MCF 10A (cell line): Measurements from ENCODE around the gene IL23R. TPM values are rescaled to one million over a fixed set of nuclear protein-coding genes. Genes with fewer than 3 reads are reported as not detected.

Experiments
- BruUV-seq: library from RNA; stranded (reverse); fragments of 400-500 nt; replicated peaks from 2 replicates; lab custom pipeline; 2021; lab: Mats Ljungman, UMichigan
- CTCF ChIA-PET: fragments of 300-600 bp; sonication (Branson Sonifier 250); formaldehyde crosslinking; extraction: SDS; loops from one replicate; lab custom pipeline; 2021; ENCODE audit warnings: antibody characterized with exemption, inconsistent platforms; lab: Yijun Ruan, JAX
- POLR2A ChIA-PET: fragments of 300-600, 350-650 bp; sonication (Branson Sonifier 250); formaldehyde crosslinking; extraction: SDS; loops from one replicate; lab custom pipeline; 2020; ENCODE audit warnings: antibody characterized with exemption, inconsistent platforms; lab: Yijun Ruan, JAX
- DNase-seq: peaks from one replicate; pipeline ENCODE4 v3.0.0-alpha.2; 2018; ENCODE audit not compliant: unreplicated experiment
- H3K27ac Mint-ChIP-seq: one replicate; pipeline ENCODE4 v1.8.0; 2022; ENCODE audit warnings: mild to moderate bottlenecking, low read depth, mixed read lengths; ENCODE audit not compliant: unreplicated experiment
- H3K27me3 Mint-ChIP-seq: one replicate; pipeline ENCODE4 v1.8.0; 2022; ENCODE audit warnings: mixed read lengths; ENCODE audit not compliant: insufficient read depth, unreplicated experiment
- H3K36me3 Mint-ChIP-seq: one replicate; pipeline ENCODE4 v1.8.0; 2022; ENCODE audit warnings: mild to moderate bottlenecking, moderate library complexity, mixed read lengths; ENCODE audit not compliant: insufficient read depth, unreplicated experiment
- H3K4me1 Mint-ChIP-seq: one replicate; pipeline ENCODE4 v1.8.0; 2022; ENCODE audit warnings: mixed read lengths; ENCODE audit not compliant: insufficient read depth, unreplicated experiment
- H3K4me3 Mint-ChIP-seq: one replicate; pipeline ENCODE4 v1.8.0; 2022; ENCODE audit warnings: mild to moderate bottlenecking, moderate library complexity, mixed read lengths; ENCODE audit not compliant: unreplicated experiment
- H3K9me3 Mint-ChIP-seq: one replicate; pipeline ENCODE4 v1.8.0; 2022; ENCODE audit warnings: mixed read lengths; ENCODE audit not compliant: unreplicated experiment
- CTCF ChIP-seq: fragments of 200-600 bp; IDR thresholded peaks from one replicate; pipeline ENCODE4 v1.8.0; 2022; ENCODE audit warnings: antibody characterized with exemption, mild to moderate bottlenecking; ENCODE audit not compliant: unreplicated experiment
- intact Hi-C: fragments of 100-400 bp; cut with micrococcal nuclease; formaldehyde crosslinking; loops from 2 replicates; pipeline ENCODE4 v1.14.1; 2022
- total RNA-seq: library from RNA; stranded (reverse); gene quantifications from 2 replicates; pipeline ENCODE4 v1.2.3, GENCODE V29; 2022

IL23R gene
- total RNA-seq, 1 experiment from 2014 or later: not detected

GRCh38 chr1:67299296-67299695, 133.0 kb downstream of the IL23R start:
- no peak for TF ChIP-seq CTCF
- H3K4me3 Mint-ChIP-seq: no peak overlapping the region
- no peaks in the 10 kb centered on the region for H3K36me3 Mint-ChIP-seq

GRCh38 chr1:67300561-67300960, 134.3 kb downstream of the IL23R start:
- DNase-seq: no peak
- no peaks in the 10 kb centered on the region for H3K4me1 Mint-ChIP-seq
- BruUV-seq: no TSS peak
- H3K9me3 Mint-ChIP-seq: peaks cover 2% of the 10 kb centered on the region
- POLR2A ChIA-PET: interaction anchor here (1.5 kb wide), 1 partner anchor 12 kb away, joined by 7 read pairs; no protein-coding TSS in a partner anchor
- no peak for TF ChIP-seq CTCF
- H3K36me3 Mint-ChIP-seq: no peaks in the 10 kb centered on the region
- H3K4me3 Mint-ChIP-seq: no peak overlapping the region
- CTCF ChIA-PET: interaction anchor here (0.9 kb wide), 1 partner anchor 200 kb away, joined by 4 read pairs; no protein-coding TSS in a partner anchor
- intact Hi-C loops: no loop called here
- H3K27ac Mint-ChIP-seq: no peak overlapping the region
- H3K27me3 Mint-ChIP-seq: no peaks in the 10 kb centered on the region

More at GRCh38 chr1:67299296-67299695, 133.0 kb downstream of the IL23R start:
- DNase-seq: no peak
- Mint-ChIP-seq H3K27ac (no peak overlapping the region), H3K27me3 (no peaks in the 10 kb centered on the region), H3K4me1 (no peaks in the 10 kb centered on the region), H3K9me3 (peaks cover 8% of the 10 kb centered on the region)
- POLR2A ChIA-PET: interaction anchor here (0.7 kb wide), 1 partner anchor 180 kb away, joined by 4 read pairs; no protein-coding TSS in a partner anchor
- no TSS peak for BruUV-seq
- CTCF ChIA-PET: no interaction called here
- intact Hi-C loops: no loop called here

- no peak overlapping the region for H3K4me3 Mint-ChIP-seq
- DNase-seq: no peak
- ChIA-PET POLR2A (no interaction called here), CTCF (no interaction called here)
- TF ChIP-seq CTCF: no peak
- intact Hi-C loops: no loop called here
- no peaks in the 10 kb centered on the region for H3K9me3 Mint-ChIP-seq
- H3K4me1 Mint-ChIP-seq: no peaks in the 10 kb centered on the region
- H3K27ac Mint-ChIP-seq: no peak overlapping the region
- no peaks in the 10 kb centered on the region for H3K27me3 Mint-ChIP-seq
- BruUV-seq: no TSS peak
- H3K36me3 Mint-ChIP-seq: no peaks in the 10 kb centered on the region
These were observed 137.8 kb downstream of the IL23R start for GRCh38 chr1:67304023-67304422.

GRCh38 chr1:67306547-67306946, 140.3 kb downstream of the IL23R start:
- H3K9me3 Mint-ChIP-seq: no peaks in the 10 kb centered on the region
- H3K4me1 Mint-ChIP-seq: no peaks in the 10 kb centered on the region
- intact Hi-C loops: no loop called here
- no peak for TF ChIP-seq CTCF
- no peak overlapping the region for H3K27ac Mint-ChIP-seq
- DNase-seq: no peak
- H3K4me3 Mint-ChIP-seq: no peak overlapping the region
- no peaks in the 10 kb centered on the region for H3K36me3 Mint-ChIP-seq
- no peaks in the 10 kb centered on the region for H3K27me3 Mint-ChIP-seq
- ChIA-PET CTCF (no interaction called here), POLR2A (no interaction called here)
- no TSS peak for BruUV-seq
